Measurements from ENCODE around the gene ODF2. TPM values are rescaled to one million over a fixed set of nuclear protein-coding genes. Genes with fewer than 3 reads are reported as not detected.

The ODF2 gene
- total RNA-seq, 1 donor from 2014 or later, result 18.9 TPM

GRCh38 chr9:128469070-128469469, 13.3 kb downstream of the ODF2 start:
- intact Hi-C loops (cut with DNase I), result no loop called here
- Histone ChIP-seq H3K4me1 (no peaks in the 10 kb centered on the region), H3K4me3 (no peak overlapping the region), H3K27ac (no peak overlapping the region), H3K27me3 (no peaks in the 10 kb centered on the region), H3K9me3 (no peaks in the 10 kb centered on the region), H3K36me3 (peaks cover 0 to 35% of the 10 kb centered on the region in 2 donors)
- DNase-seq (ENCODE audit: extremely low spot score in 2 of 2), result no peak
- TF ChIP-seq CTCF (IDR thresholded peaks at IDR 0.05) (no peak), POLR2AphosphoS5 (IDR thresholded peaks at IDR 0.05; ENCODE audit: insufficient read depth in 1 of 2, low read depth in 1 of 2) (no peak), POLR2A (IDR thresholded peaks at IDR 0.05) (no peak)

GRCh38 chr9:128470560-128470959, 14.8 kb downstream of the ODF2 start:
- no peak for DNase-seq (ENCODE audit: extremely low spot score in 2 of 2)
- Histone ChIP-seq H3K27me3 (no peaks in the 10 kb centered on the region), H3K4me1 (no peaks in the 10 kb centered on the region), H3K9me3 (no peaks in the 10 kb centered on the region), H3K27ac (no peak overlapping the region), H3K4me3 (no peak overlapping the region), H3K36me3 (peaks cover 0 to 35% of the 10 kb centered on the region in 2 donors)
- intact Hi-C loops (cut with DNase I), result no loop called here
- TF ChIP-seq CTCF (IDR thresholded peaks at IDR 0.05), result no peak
- no peak for TF ChIP-seq POLR2A (IDR thresholded peaks at IDR 0.05)
- TF ChIP-seq POLR2AphosphoS5 (IDR thresholded peaks at IDR 0.05; ENCODE audit: insufficient read depth in 1 of 2, low read depth in 1 of 2), result no peak

- Histone ChIP-seq H3K36me3 (peaks cover 0 to 27% of the 10 kb centered on the region in 2 donors), H3K4me3 (no peak overlapping the region), H3K27me3 (no peaks in the 10 kb centered on the region), H3K4me1 (no peaks in the 10 kb centered on the region), H3K27ac (no peak overlapping the region), H3K9me3 (no peaks in the 10 kb centered on the region)
- peak in 1 of 2 donors; percentile 69 for DNase-seq (ENCODE audit: extremely low spot score in 2 of 2)
- no peak for TF ChIP-seq POLR2A (IDR thresholded peaks at IDR 0.05)
- no peak for TF ChIP-seq CTCF (IDR thresholded peaks at IDR 0.05)
- TF ChIP-seq POLR2AphosphoS5 (IDR thresholded peaks at IDR 0.05; ENCODE audit: insufficient read depth in 1 of 2, low read depth in 1 of 2), result no peak
- intact Hi-C loops (cut with DNase I), result no loop called here
These were observed 17.3 kb downstream of the ODF2 start for GRCh38 chr9:128473104-128473503.

- Histone ChIP-seq H3K9me3 (no peaks in the 10 kb centered on the region), H3K27ac (no peak overlapping the region), H3K36me3 (peaks cover 0 to 18% of the 10 kb centered on the region in 2 donors), H3K4me1 (no peaks in the 10 kb centered on the region), H3K27me3 (no peaks in the 10 kb centered on the region), H3K4me3 (no peak overlapping the region)
- intact Hi-C loops (cut with DNase I), result no loop called here
- TF ChIP-seq POLR2AphosphoS5 (IDR thresholded peaks at IDR 0.05; ENCODE audit: insufficient read depth in 1 of 2, low read depth in 1 of 2), result no peak
- TF ChIP-seq POLR2A (IDR thresholded peaks at IDR 0.05), result no peak
- TF ChIP-seq CTCF (IDR thresholded peaks at IDR 0.05), result no peak
- DNase-seq (ENCODE audit: extremely low spot score in 2 of 2), result no peak
These were observed 20.1 kb downstream of the ODF2 start for GRCh38 chr9:128475867-128476266.

GRCh38 chr9:128479262-128479661, 23.5 kb downstream of the ODF2 start:
- Histone ChIP-seq H3K4me3 (no peak overlapping the region), H3K4me1 (no peaks in the 10 kb centered on the region), H3K27ac (no peak overlapping the region), H3K36me3 (peaks cover 0 to 33% of the 10 kb centered on the region in 2 donors), H3K27me3 (no peaks in the 10 kb centered on the region), H3K9me3 (no peaks in the 10 kb centered on the region)
- intact Hi-C loops (cut with DNase I), result no loop called here
- TF ChIP-seq POLR2AphosphoS5 (IDR thresholded peaks at IDR 0.05; ENCODE audit: insufficient read depth in 1 of 2, low read depth in 1 of 2) (no peak), POLR2A (IDR thresholded peaks at IDR 0.05) (no peak), CTCF (IDR thresholded peaks at IDR 0.05) (no peak)
- no peak for DNase-seq (ENCODE audit: extremely low spot score in 2 of 2)

Data from vagina (tissue), 2 donors.